Liver (tissue), 9 donors: Measurements from ENCODE around the gene KIF21A. TPM values are rescaled to one million over a fixed set of nuclear protein-coding genes. Genes with fewer than 3 reads are reported as not detected.

Experiments
- DNase-seq: peaks from one replicate; pipeline ENCODE4 v3.0.0-alpha.2; 2017; ENCODE audit warnings: low spot score
- H3K27ac ChIP-seq, 2 donors: one replicate each; pipeline ENCODE4 v1.7.0; 2013; ENCODE audit warnings: inconsistent platforms in 2 of 2, low read length in 2 of 2, control low read depth in 1 of 2, low read depth in 1 of 2, mild to moderate bottlenecking in 1 of 2
- H3K27me3 ChIP-seq, 4 donors: one replicate each; pipeline versions ENCODE4 v1.6.1 to v1.7.0; 2013; ENCODE audit warnings: low read length in 3 of 4, inconsistent platforms in 1 of 4, mild to moderate bottlenecking in 1 of 4, moderate library complexity in 1 of 4; ENCODE audit not compliant: control insufficient read depth in 4 of 4, insufficient read depth in 4 of 4
- H3K36me3 ChIP-seq, 4 donors: one replicate each; pipeline versions ENCODE4 v1.6.1 to v1.7.0; 2013; ENCODE audit warnings: low read length in 3 of 4, mild to moderate bottlenecking in 3 of 4, low read depth in 1 of 4, moderate library complexity in 1 of 4; ENCODE audit not compliant: control insufficient read depth in 4 of 4, insufficient read depth in 3 of 4
- H3K4me1 ChIP-seq, 4 donors: one replicate each; pipeline versions ENCODE4 v1.6.1 to v1.7.0; 2013; ENCODE audit warnings: low read length in 3 of 4, mild to moderate bottlenecking in 3 of 4, moderate library complexity in 1 of 4; ENCODE audit not compliant: control insufficient read depth in 4 of 4, insufficient read depth in 4 of 4
- H3K4me3 ChIP-seq, 3 donors: one replicate each; pipeline versions ENCODE4 v1.6.1 to v1.7.0; 2013; ENCODE audit warnings: low read length in 3 of 3, control low read depth in 1 of 3, low read depth in 1 of 3, mild to moderate bottlenecking in 1 of 3
- H3K9ac ChIP-seq, 2 donors: one replicate each; pipeline ENCODE4 v1.7.0; 2013; ENCODE audit warnings: low read length in 2 of 2, mild to moderate bottlenecking in 2 of 2, moderate library complexity in 2 of 2, control low read depth in 1 of 2, low read depth in 1 of 2
- H3K9me3 ChIP-seq, 4 donors: one replicate each; pipeline versions ENCODE4 v1.6.1 to v1.7.0; 2013; ENCODE audit warnings: low read length in 3 of 4; ENCODE audit not compliant: control insufficient read depth in 4 of 4
- ATF3 ChIP-seq: IDR thresholded peaks from 2 replicates; pipeline ENCODE4 v1.6.1; 2016; ENCODE audit warnings: antibody characterized with exemption
- FOXA1 ChIP-seq: IDR thresholded peaks from 2 replicates; pipeline ENCODE4 v1.6.1; 2016; ENCODE audit warnings: antibody characterized with exemption
- GABPA ChIP-seq, 2 donors: IDR thresholded peaks in 1 of 2; conservative IDR thresholded peaks in 1 of 2; 2 replicates each; pipeline ENCODE4 v1.6.1; 2016; ENCODE audit warnings: antibody characterized with exemption in 2 of 2, mild to moderate bottlenecking in 1 of 2, moderate library complexity in 1 of 2
- HNF4G ChIP-seq: IDR thresholded peaks from 2 replicates; pipeline ENCODE4 v1.6.1; 2016; ENCODE audit warnings: antibody characterized with exemption
- RAD21 ChIP-seq, 2 donors: IDR thresholded peaks; 2 replicates each; pipeline ENCODE4 v1.6.1; 2016; ENCODE audit warnings: antibody characterized with exemption in 2 of 2, mild to moderate bottlenecking in 2 of 2
- REST ChIP-seq: IDR thresholded peaks from 2 replicates; pipeline ENCODE4 v1.6.1; 2016; ENCODE audit warnings: antibody characterized with exemption, mild to moderate bottlenecking
- RXRA ChIP-seq, 2 donors: IDR thresholded peaks; 2 replicates each; pipeline ENCODE4 v1.6.1; 2017 to 2018; ENCODE audit warnings: antibody characterized with exemption in 2 of 2, mild to moderate bottlenecking in 1 of 2
- SP1 ChIP-seq: IDR thresholded peaks from 2 replicates; pipeline ENCODE4 v1.6.1; 2018; ENCODE audit warnings: antibody characterized with exemption, mild to moderate bottlenecking
- TAF1 ChIP-seq: conservative IDR thresholded peaks from 2 replicates; pipeline ENCODE4 v1.6.1; 2016; ENCODE audit warnings: antibody characterized with exemption, mild to moderate bottlenecking
- YY1 ChIP-seq: IDR thresholded peaks from 2 replicates; pipeline ENCODE4 v1.6.1; 2016; ENCODE audit warnings: antibody characterized with exemption, mild to moderate bottlenecking
- ZBTB33 ChIP-seq: IDR thresholded peaks from 2 replicates; pipeline ENCODE4 v1.6.1; 2016; ENCODE audit warnings: antibody characterized with exemption
- whole genome bisulfite sequencing: extraction: QIAGEN DNeasy Blood & Tissue Kit; methylation state at CpG from one replicate; pipeline ENCODE4 v1.1.7; 2013; 5-methylcytosine and 5-hydroxymethylcytosine counted together
- polyA plus RNA-seq, 2 donors: library from polyadenylated mRNA; stranded (reverse) in 1 of 2; unstranded in 1 of 2; fragments of 200-250 nt in 1 of 2; fragments of >200 nt in 1 of 2; fragmentation: Nextera tagmentation in 1 of 2; extraction: Ambion mirVana in 1 of 2; gene quantifications; one replicate each; pipeline versions ENCODE4 v1.2.1 to v1.2.3, GENCODE V29; 2013 to 2015
- total RNA-seq, 2 donors: library from RNA; depleted of rRNA; stranded (reverse); fragments of >200 nt; gene quantifications; one replicate each; pipeline ENCODE4 v1.2.3, GENCODE V29; 2014
- donor health status: healthy.
- donor health status: healthy.
- donor health status: healthy.
- donor health status: healthy.
- donor health status: healthy.

The KIF21A gene
- total and polyA plus RNA-seq, 4 donors, result 9.1 to 47.4 (median 21.0) TPM

- TF ChIP-seq GABPA (IDR thresholded peaks at IDR 0.05 in 1 of 2, conservative IDR thresholded peaks at IDR 0.05 in 1 of 2) (no peak), FOXA1 (no peak), TAF1 (no peak), REST (no peak), RAD21 (IDR thresholded peaks at IDR 0.05) (no peak), HNF4G (no peak), RXRA (IDR thresholded peaks at IDR 0.05) (no peak), ATF3 (no peak), YY1 (no peak), SP1 (no peak)
- Histone ChIP-seq H3K4me3 (no peak overlapping the region), H3K9ac (no peak overlapping the region), H3K4me1 (peaks cover 2 to 18% (median 12%) of the 10 kb centered on the region in 4 donors), H3K27ac (no peak overlapping the region), H3K27me3 (no peaks in the 10 kb centered on the region), H3K9me3 (no peaks in the 10 kb centered on the region), H3K36me3 (peaks cover 0 to 8% (median 2%) of the 10 kb centered on the region in 4 donors)
- WGBS, result 98% methylated on average over 3 of the region's 3 CpGs
- DNase-seq, result no peak
Measured at GRCh38 chr12:39352471-39353017, 90.4 kb downstream of the KIF21A start.

- H3K4me1 ChIP-seq, result peaks cover 2 to 18% (median 12%) of the 10 kb centered on the region in 4 donors
- no peak overlapping the region for H3K27ac ChIP-seq
- H3K9ac ChIP-seq, result no peak overlapping the region
Measured at GRCh38 chr12:39351153-39351552, 91.8 kb downstream of the KIF21A start.

More at GRCh38 chr12:39351153-39351552, 91.8 kb downstream of the KIF21A start:
- peaks cover 0 to 4% (median 0%) of the 10 kb centered on the region in 4 donors for H3K36me3 ChIP-seq
- TF ChIP-seq RAD21 (IDR thresholded peaks at IDR 0.05) (no peak), ZBTB33 (no peak), FOXA1 (no peak)
- H3K4me3 ChIP-seq, result no peak overlapping the region
- H3K27me3 ChIP-seq, result no peaks in the 10 kb centered on the region
- H3K9me3 ChIP-seq, result no peaks in the 10 kb centered on the region
- DNase-seq, result no peak
